HepG2 (cell line): ENCODE data around the gene PNKP. TPM values are rescaled to one million over a fixed set of nuclear protein-coding genes. Genes with fewer than 3 reads are reported as not detected.

ENCODE experiments used
- AGO1 ChIP-seq: fragments of 200-400 bp; formaldehyde crosslinking; IDR thresholded peaks from 2 replicates; pipeline ENCODE4 v1.6.1; 2017; ENCODE audit warnings: mild to moderate bottlenecking, low read depth, low read length, moderate library complexity; ENCODE audit not compliant: poor library complexity, severe bottlenecking
- HNRNPLL ChIP-seq: fragments of 200-400 bp; formaldehyde crosslinking; IDR thresholded peaks from 2 replicates; pipeline ENCODE4 v1.6.1; 2017; ENCODE audit warnings: mild to moderate bottlenecking, low read depth, low read length; ENCODE audit not compliant: poor library complexity, severe bottlenecking
- HOXA3 ChIP-seq: sonication (generic); formaldehyde crosslinking; IDR thresholded peaks from 2 replicates; pipeline ENCODE4 v1.5.0; 2020; ENCODE audit warnings: missing genetic modification reagents
- JARID2 ChIP-seq: sonication (generic); formaldehyde crosslinking; IDR thresholded peaks from 2 replicates; pipeline ENCODE4 v1.8.1; 2023; ENCODE audit warnings: missing genetic modification reagents, inconsistent platforms; ENCODE audit not compliant: insufficient replicate concordance
- MEIS2 ChIP-seq: sonication (generic); formaldehyde crosslinking; IDR thresholded peaks from 2 replicates; pipeline ENCODE4 v1.9.0; 2021; ENCODE audit warnings: mild to moderate bottlenecking, missing genetic modification reagents
- NFIB ChIP-seq: sonication (generic); formaldehyde crosslinking; IDR thresholded peaks from 2 replicates; pipeline ENCODE4 v1.9.0; 2021; ENCODE audit warnings: missing genetic modification reagents, mild to moderate bottlenecking, borderline replicate concordance
- PAX8 ChIP-seq: sonication (generic); formaldehyde crosslinking; IDR thresholded peaks from 2 replicates; pipeline ENCODE4 v1.8.0; 2022; ENCODE audit warnings: mild to moderate bottlenecking, missing genetic modification reagents, borderline replicate concordance
- PBX2 ChIP-seq: IDR thresholded peaks from 2 replicates; pipeline ENCODE4 v1.6.1; 2016; ENCODE audit warnings: control low read depth
- PHF21A ChIP-seq: sonication (generic); formaldehyde crosslinking; IDR thresholded peaks from 2 replicates; pipeline ENCODE4 v1.5.0; 2020; ENCODE audit warnings: mild to moderate bottlenecking, missing genetic modification reagents
- SOX5 ChIP-seq: IDR thresholded peaks from 2 replicates; pipeline ENCODE4 v1.6.1; 2016; ENCODE audit warnings: borderline replicate concordance
- SRSF4 ChIP-seq: fragments of 200-400 bp; formaldehyde crosslinking; IDR thresholded peaks from one replicate; pipeline ENCODE4 v1.6.1; 2018; ENCODE audit warnings: mild to moderate bottlenecking, low read depth, low read length, moderate library complexity; ENCODE audit not compliant: poor library complexity, severe bottlenecking
- YEATS2 ChIP-seq: sonication (generic); formaldehyde crosslinking; IDR thresholded peaks from 2 replicates; pipeline ENCODE4 v1.4.0; 2020; ENCODE audit warnings: missing genetic modification reagents, borderline replicate concordance
- YEATS4 ChIP-seq: sonication (generic); formaldehyde crosslinking; IDR thresholded peaks from 2 replicates; pipeline ENCODE4 v1.4.0; 2020; ENCODE audit warnings: missing genetic modification reagents, borderline replicate concordance
- ZNF18 ChIP-seq: sonication (generic); formaldehyde crosslinking; IDR thresholded peaks from 2 replicates; pipeline ENCODE4 v1.8.0; 2022; ENCODE audit warnings: mild to moderate bottlenecking, missing genetic modification reagents; ENCODE audit not compliant: insufficient replicate concordance
- ZNF343 ChIP-seq: sonication (generic); formaldehyde crosslinking; IDR thresholded peaks from 2 replicates; pipeline ENCODE4 v1.4.0; 2020; ENCODE audit warnings: mild to moderate bottlenecking, missing genetic modification reagents
- ZNF512B ChIP-seq: sonication (generic); formaldehyde crosslinking; IDR thresholded peaks from 2 replicates; pipeline ENCODE4 v1.5.1; 2020; ENCODE audit warnings: missing genetic modification reagents, mild to moderate bottlenecking, borderline replicate concordance
- ZNF597 ChIP-seq: sonication (generic); formaldehyde crosslinking; IDR thresholded peaks from 2 replicates; pipeline ENCODE4 v1.5.0; 2020; ENCODE audit warnings: missing genetic modification reagents
- ZNF772 ChIP-seq: sonication (generic); formaldehyde crosslinking; IDR thresholded peaks from 2 replicates; pipeline ENCODE4 v1.5.0; 2020; ENCODE audit warnings: mild to moderate bottlenecking, missing genetic modification reagents
- ZXDC ChIP-seq: sonication (generic); formaldehyde crosslinking; IDR thresholded peaks from 2 replicates; pipeline ENCODE4 v1.5.0; 2020; ENCODE audit warnings: mild to moderate bottlenecking, missing genetic modification reagents
- polyA plus RNA-seq, 8 experiments: library from polyadenylated mRNA; depleted of rRNA in 3 of 8; stranded (reverse) in 7 of 8; unstranded in 1 of 8; fragments of >200 nt; fragmentation: Illumina TruSeq in 4 of 8; extraction: Trizol in 4 of 8; gene quantifications; 2 replicates each; pipeline versions ENCODE4 v1.2.1 to v1.2.3, GENCODE V29; 2011 to 2016; ENCODE audit warnings: low read depth in 4 of 8, missing spikeins in 1 of 8, mixed read lengths in 1 of 8; ENCODE audit not compliant: insufficient read depth in 1 of 8
- total RNA-seq, 5 experiments: library from RNA; depleted of rRNA; stranded (reverse); fragments of >200 nt; fragmentation: Illumina TruSeq; extraction: Trizol; gene quantifications; 2 replicates each; pipeline ENCODE4 v1.2.3, GENCODE V29; 2016; ENCODE audit warnings: low read depth in 1 of 5

The PNKP gene
- total and polyA plus RNA-seq, 2 of the 13 experiments (the other 11 are each of a cell fraction or from before 2014, with no cell fraction given), result 12.7 to 27.1 TPM

GRCh38 chr19:49817964-49818648 is 49.3 kb downstream of the PNKP start, which contains the start of gene MED25 (continued):
- TF ChIP-seq NFIB (no peak), PHF21A (CRISPR knock-in tag) (0 out of 2 replicates have a peak, but pooled peaks have one; percentile 31), MEIS2 (CRISPR knock-in tag) (peak; percentile 18; the same call in 1 of the 2 replicates), JARID2 (no peak), SRSF4 (no peak), YEATS2 (peak; percentile 47; the same call in 1 of the 2 replicates), YEATS4 (CRISPR knock-in tag) (0 out of 2 replicates have a peak, but pooled peaks have one; percentile 40), HNRNPLL (peak; percentile 80), ZNF18 (CRISPR knock-in tag) (no peak), HOXA3 (CRISPR knock-in tag) (peak; percentile 98), ZXDC (CRISPR knock-in tag) (no peak), ZNF772 (no peak; the same call in 1 of the 2 replicates), ZNF512B (CRISPR knock-in tag) (no peak), ZNF343 (CRISPR knock-in tag) (no peak), ZNF597 (CRISPR knock-in tag) (no peak), PBX2 (CRISPR knock-in tag) (no peak), PAX8 (CRISPR knock-in tag) (0 out of 2 replicates have a peak, but pooled peaks have one; percentile 6), SOX5 (CRISPR knock-in tag) (no peak), AGO1 (no peak)
